Measurements from ENCODE around the gene ORC4. TPM values are rescaled to one million over a fixed set of nuclear protein-coding genes. Genes with fewer than 3 reads are reported as not detected.

The ORC4 gene
- total RNA-seq, 4 donors from 2014 or later = 38.7 to 85.0 (median 45.5) TPM

- Histone ChIP-seq H3K4me1 (peaks cover 0 to 17% (median 5%) of the 10 kb centered on the region in 4 donors), H3K9me3 (no peaks in the 10 kb centered on the region), H3K36me3 (peaks cover 0 to 25% (median 0%) of the 10 kb centered on the region in 3 donors), H3K27me3 (no peaks in the 10 kb centered on the region), H3K4me3 (no peak overlapping the region), H3K27ac (no peak overlapping the region)
- no peak for TF ChIP-seq CTCF (IDR thresholded peaks at IDR 0.05)
- TF ChIP-seq EP300 (IDR thresholded peaks at IDR 0.05) = no peak
- TF ChIP-seq POLR2A (IDR thresholded peaks at IDR 0.05) = no peak
- 76 to 88% methylated on average over 4 of the region's 4 CpGs for WGBS, 2 donors
- no peak for DNase-seq (ENCODE audit: low spot score in 2 of 2)
Measured at GRCh38 chr2:147927053-147927588, 93.4 kb downstream of the ORC4 start.

- no peak overlapping the region for H3K4me3 ChIP-seq
- H3K27me3 ChIP-seq = no peaks in the 10 kb centered on the region
- peaks cover 0 to 17% (median 5%) of the 10 kb centered on the region in 4 donors for H3K4me1 ChIP-seq
- H3K27ac ChIP-seq = no peak overlapping the region
- no peaks in the 10 kb centered on the region for H3K9me3 ChIP-seq
- H3K36me3 ChIP-seq = peaks cover 0 to 29% (median 0%) of the 10 kb centered on the region in 3 donors
- no peak for TF ChIP-seq POLR2A (IDR thresholded peaks at IDR 0.05)
- no peak for TF ChIP-seq EP300 (IDR thresholded peaks at IDR 0.05)
- TF ChIP-seq CTCF (IDR thresholded peaks at IDR 0.05) = no peak
- DNase-seq (ENCODE audit: low spot score in 2 of 2) = no peak
Measured at GRCh38 chr2:147925886-147926285, 94.7 kb downstream of the ORC4 start.

GRCh38 chr2:147924647-147925046 is 95.9 kb downstream of the ORC4 start:
- no peak for DNase-seq (ENCODE audit: low spot score in 2 of 2)
- Histone ChIP-seq H3K27me3 (no peaks in the 10 kb centered on the region), H3K4me1 (peaks cover 0 to 17% (median 5%) of the 10 kb centered on the region in 4 donors), H3K27ac (no peak overlapping the region), H3K4me3 (no peak overlapping the region), H3K36me3 (peaks cover 0 to 31% (median 0%) of the 10 kb centered on the region in 3 donors), H3K9me3 (no peaks in the 10 kb centered on the region)
- WGBS, 2 donors = 88 to 97% methylated on average over 3 of the region's 3 CpGs
- TF ChIP-seq EP300 (IDR thresholded peaks at IDR 0.05) (no peak), CTCF (IDR thresholded peaks at IDR 0.05) (no peak), POLR2A (IDR thresholded peaks at IDR 0.05) (no peak)

- no peak overlapping the region for H3K4me3 ChIP-seq
- H3K9me3 ChIP-seq = no peaks in the 10 kb centered on the region
- H3K36me3 ChIP-seq = peaks cover 0 to 39% (median 0%) of the 10 kb centered on the region in 3 donors
- H3K27ac ChIP-seq = no peak overlapping the region
- H3K4me1 ChIP-seq = peaks cover 0 to 17% (median 5%) of the 10 kb centered on the region in 4 donors
- no peak for TF ChIP-seq CTCF (IDR thresholded peaks at IDR 0.05)
- TF ChIP-seq POLR2A (IDR thresholded peaks at IDR 0.05) = no peak
- TF ChIP-seq EP300 (IDR thresholded peaks at IDR 0.05) = no peak
- no peak for DNase-seq (ENCODE audit: low spot score in 2 of 2)
- H3K27me3 ChIP-seq = no peaks in the 10 kb centered on the region
- 45 to 47% methylated on average over 3 of the region's 3 CpGs for WGBS, 2 donors
Measured at GRCh38 chr2:147923846-147924245, 96.7 kb downstream of the ORC4 start.

- Histone ChIP-seq H3K36me3 (peaks cover 0 to 30% (median 0%) of the 10 kb centered on the region in 3 donors), H3K4me1 (peaks cover 0 to 26% (median 0%) of the 10 kb centered on the region in 4 donors), H3K27me3 (no peaks in the 10 kb centered on the region), H3K9me3 (no peaks in the 10 kb centered on the region), H3K27ac (no peak overlapping the region), H3K4me3 (no peak overlapping the region)
- TF ChIP-seq POLR2A (IDR thresholded peaks at IDR 0.05) (no peak), CTCF (IDR thresholded peaks at IDR 0.05) (no peak), EP300 (IDR thresholded peaks at IDR 0.05) (no peak)
- 87 to 91% methylated on average over 4 of the region's 4 CpGs for WGBS, 2 donors
- DNase-seq (ENCODE audit: low spot score in 2 of 2) = no peak
Measured at GRCh38 chr2:147917161-147917560, 103.4 kb downstream of the ORC4 start.
